Left lung (tissue), 10 donors: ENCODE data around the gene ZNF423. TPM values are rescaled to one million over a fixed set of nuclear protein-coding genes. Genes with fewer than 3 reads are reported as not detected.

Experiments
- ATAC-seq: fragments of 200-7000 bp; cut with Tn5 transposase; one replicate; pipeline ENCODE4 v1.9.1; 2020; ENCODE audit warnings: moderate library complexity
- DNase-seq, 4 donors: peaks; one replicate each; pipeline ENCODE4 v3.0.0-alpha.2; 2013 to 2020
- H3K27ac ChIP-seq, 2 donors: fragments of 200-600 bp; sonication (generic) in 1 of 2; one replicate each; pipeline versions ENCODE4 v1.5.0 to v1.8.0; 2020 to 2021
- H3K27me3 ChIP-seq, 2 donors: fragments of 200-600 bp; sonication (generic) in 1 of 2; one replicate each; pipeline versions ENCODE4 v1.5.0 to v1.8.0; 2020 to 2021
- H3K36me3 ChIP-seq, 2 donors: fragments of 200-600 bp; sonication (generic) in 1 of 2; one replicate each; pipeline versions ENCODE4 v1.5.0 to v1.8.0; 2020 to 2021
- H3K4me1 ChIP-seq, 2 donors: fragments of 200-600 bp; one replicate each; pipeline ENCODE4 v1.8.0; 2021
- H3K4me3 ChIP-seq, 2 donors: fragments of 200-600 bp; sonication (generic) in 1 of 2; one replicate each; pipeline versions ENCODE4 v1.5.0 to v1.8.0; 2020 to 2021; ENCODE audit warnings: mild to moderate bottlenecking in 1 of 2
- H3K9me3 ChIP-seq, 2 donors: fragments of 200-600 bp; sonication (generic) in 1 of 2; one replicate each; pipeline versions ENCODE4 v1.5.0 to v1.8.0; 2020 to 2021
- intact Hi-C, 2 donors: fragments of 100-400 bp; cut with DNase I; formaldehyde crosslinking; loops; one replicate each; pipeline versions ENCODE4 v1.11.2 to v1.14.2; 2022
- polyA plus RNA-seq, 6 donors: library from polyadenylated mRNA; unstranded; fragments of 120-200 nt; gene quantifications; one replicate each; pipeline ENCODE4 v1.2.1, GENCODE V29; 2013; ENCODE audit not compliant: insufficient read length in 6 of 6
- total RNA-seq, 2 donors: library from RNA; stranded (reverse); fragmentation: NEBNext Ultra II Directional; extraction: Animal tissue kit (Norgen Biotek cat#: 25700); gene quantifications; one replicate each; pipeline ENCODE4 v1.2.1, GENCODE V29; 2021
- TF ChIP-seq, protein P1 (sequence below), 2 donors: fragments of 200-600 bp; sonication (generic) in 1 of 2; IDR thresholded peaks; one replicate each; pipeline versions ENCODE4 v1.5.0 to v1.8.0; 2021; ENCODE audit warnings: antibody characterized with exemption in 2 of 2
- donor health status: DM: no; HTN: yes; CAD: no.
- donor health status: DM: no; HTN: no; CAD: no.

ZNF423 gene
- total and polyA plus RNA-seq, 8 donors, result 7.8 to 30.5 (median 26.6) TPM

DNA sequence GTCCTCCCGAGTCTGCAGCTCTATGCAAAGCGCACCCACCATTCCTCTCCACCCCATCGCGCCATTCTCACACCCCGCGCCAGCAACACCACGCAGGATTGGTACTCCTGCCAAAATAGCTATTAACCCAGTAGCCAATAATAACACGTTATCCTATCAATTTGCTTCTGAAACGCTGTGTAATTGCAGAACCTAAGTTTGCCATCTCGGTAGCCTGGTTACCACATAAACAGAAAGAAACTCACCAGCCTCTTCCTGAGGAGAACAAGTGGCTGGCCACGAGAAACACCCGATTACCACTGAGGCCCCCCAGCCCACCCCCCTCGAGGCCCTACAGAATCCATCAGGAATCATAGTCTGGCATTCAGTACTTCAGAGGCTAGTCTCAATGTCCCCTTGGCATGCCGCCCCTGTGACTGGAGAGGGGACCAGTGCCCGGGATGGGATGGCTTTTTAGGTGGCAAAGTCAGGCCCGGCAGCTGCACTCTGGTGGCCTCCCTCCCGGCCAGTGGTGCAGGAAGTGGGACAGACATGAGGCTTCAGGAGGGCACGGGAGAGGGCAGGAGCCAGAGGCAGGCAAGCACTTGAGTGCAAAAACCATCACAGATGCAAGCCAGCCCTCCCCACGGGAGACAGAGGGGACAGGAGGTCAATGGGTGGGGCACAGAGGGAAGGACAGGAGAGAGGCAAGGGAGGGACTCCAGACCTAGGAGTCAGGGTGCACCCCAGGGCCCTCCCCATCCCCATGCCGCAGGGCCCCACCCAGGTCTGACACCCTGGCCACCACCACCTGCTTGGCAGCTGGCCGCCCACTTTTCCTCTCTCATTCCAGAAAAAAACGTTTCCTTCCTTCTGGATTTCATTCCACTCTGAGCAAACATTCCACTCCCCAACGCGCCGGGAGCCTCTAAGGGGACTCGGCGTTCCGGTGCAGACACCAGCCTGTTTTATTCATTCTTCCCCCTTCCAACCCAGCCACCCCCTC is 192.5 kb downstream of the ZNF423 start:
- peak; percentile 48 for ATAC-seq
- no peaks in the 10 kb centered on the region for H3K36me3 ChIP-seq
- H3K27me3 ChIP-seq, result no peaks in the 10 kb centered on the region
- no peaks in the 10 kb centered on the region for H3K9me3 ChIP-seq
- H3K4me3 ChIP-seq, result no peak overlapping the region
- TF ChIP-seq, protein P1, sequence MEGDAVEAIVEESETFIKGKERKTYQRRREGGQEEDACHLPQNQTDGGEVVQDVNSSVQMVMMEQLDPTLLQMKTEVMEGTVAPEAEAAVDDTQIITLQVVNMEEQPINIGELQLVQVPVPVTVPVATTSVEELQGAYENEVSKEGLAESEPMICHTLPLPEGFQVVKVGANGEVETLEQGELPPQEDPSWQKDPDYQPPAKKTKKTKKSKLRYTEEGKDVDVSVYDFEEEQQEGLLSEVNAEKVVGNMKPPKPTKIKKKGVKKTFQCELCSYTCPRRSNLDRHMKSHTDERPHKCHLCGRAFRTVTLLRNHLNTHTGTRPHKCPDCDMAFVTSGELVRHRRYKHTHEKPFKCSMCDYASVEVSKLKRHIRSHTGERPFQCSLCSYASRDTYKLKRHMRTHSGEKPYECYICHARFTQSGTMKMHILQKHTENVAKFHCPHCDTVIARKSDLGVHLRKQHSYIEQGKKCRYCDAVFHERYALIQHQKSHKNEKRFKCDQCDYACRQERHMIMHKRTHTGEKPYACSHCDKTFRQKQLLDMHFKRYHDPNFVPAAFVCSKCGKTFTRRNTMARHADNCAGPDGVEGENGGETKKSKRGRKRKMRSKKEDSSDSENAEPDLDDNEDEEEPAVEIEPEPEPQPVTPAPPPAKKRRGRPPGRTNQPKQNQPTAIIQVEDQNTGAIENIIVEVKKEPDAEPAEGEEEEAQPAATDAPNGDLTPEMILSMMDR (IDR thresholded peaks at IDR 0.05), result no peak
- intact Hi-C loops, result no loop called here
- peaks cover 6 to 8% of the 10 kb centered on the region in 2 donors for H3K4me1 ChIP-seq
- peak in 1 of 4 donors; percentile 48 for DNase-seq
- H3K27ac ChIP-seq, result no peak overlapping the region

DNA sequence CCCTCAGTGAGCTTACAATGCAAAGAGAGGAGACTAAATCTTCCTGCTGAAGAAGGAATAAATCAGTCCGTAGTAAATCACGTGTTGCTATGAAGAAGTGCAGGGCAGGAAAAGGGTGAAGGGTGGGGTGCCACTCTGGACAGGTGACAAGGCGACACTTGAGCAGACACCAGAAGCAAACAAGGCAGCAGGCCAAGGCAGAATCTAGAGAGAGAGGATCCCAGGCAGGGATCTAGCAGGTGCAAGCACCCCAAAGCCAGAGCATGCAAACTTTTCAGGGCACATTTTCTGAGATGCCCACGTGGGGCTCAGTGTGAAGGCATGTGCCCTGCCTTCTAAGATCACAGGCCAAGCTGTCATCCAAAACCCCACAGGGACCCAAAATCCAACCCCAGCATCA is 193.3 kb downstream of the ZNF423 start:
- intact Hi-C loops, result no loop called here

DNA sequence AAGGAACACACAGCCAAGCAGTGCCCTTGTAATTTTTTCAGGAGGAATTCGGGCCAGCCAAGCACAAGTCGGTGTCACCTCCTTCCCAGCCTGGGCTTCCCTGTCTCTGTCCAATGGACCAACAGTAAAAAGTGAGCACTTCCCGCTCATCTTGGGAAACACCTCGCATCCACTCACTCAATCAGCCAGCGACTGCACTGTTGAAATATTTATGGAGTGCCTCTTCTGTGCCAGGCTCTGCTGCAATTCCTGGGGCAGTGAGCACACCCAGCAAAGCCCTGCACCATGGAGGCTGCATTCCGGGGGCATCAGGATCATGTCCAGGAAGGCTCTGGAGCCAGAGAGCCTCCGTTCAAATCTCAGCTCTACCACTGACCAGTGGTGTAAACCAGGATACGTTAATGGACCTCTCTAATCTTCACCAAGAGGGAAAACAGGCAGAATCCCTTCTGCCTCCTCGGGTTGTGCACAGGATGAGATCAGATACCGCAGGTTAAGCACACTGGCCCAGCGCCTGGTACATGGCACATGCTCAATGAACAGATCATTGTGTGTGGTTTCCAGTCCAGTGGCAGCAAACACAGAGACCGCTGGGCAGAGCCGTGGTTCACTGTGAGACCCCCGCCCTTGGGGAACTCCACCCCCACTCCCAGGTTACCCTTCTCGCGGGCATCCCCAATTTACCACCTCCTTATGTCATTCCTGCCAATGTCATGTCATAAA is 194.3 kb downstream of the ZNF423 start:
- no peaks in the 10 kb centered on the region for H3K9me3 ChIP-seq
- no peak for ATAC-seq
- H3K4me1 ChIP-seq, result peaks cover 6 to 8% of the 10 kb centered on the region in 2 donors
- TF ChIP-seq, protein P1 (IDR thresholded peaks at IDR 0.05), result no peak
- intact Hi-C loops, result no loop called here
- no peak overlapping the region for H3K4me3 ChIP-seq
- no peaks in the 10 kb centered on the region for H3K36me3 ChIP-seq
- H3K27me3 ChIP-seq, result no peaks in the 10 kb centered on the region
- H3K27ac ChIP-seq, result no peak overlapping the region
- no peak for DNase-seq

More for the DNA sequence above, 193.3 kb downstream of the ZNF423 start:
- Histone ChIP-seq H3K36me3 (no peaks in the 10 kb centered on the region), H3K9me3 (no peaks in the 10 kb centered on the region), H3K27me3 (no peaks in the 10 kb centered on the region), H3K4me1 (peaks cover 6 to 8% of the 10 kb centered on the region in 2 donors), H3K27ac (no peak overlapping the region), H3K4me3 (no peak overlapping the region)
- TF ChIP-seq, protein P1 (IDR thresholded peaks at IDR 0.05), result no peak
- no peak for DNase-seq
- ATAC-seq, result no peak

DNA sequence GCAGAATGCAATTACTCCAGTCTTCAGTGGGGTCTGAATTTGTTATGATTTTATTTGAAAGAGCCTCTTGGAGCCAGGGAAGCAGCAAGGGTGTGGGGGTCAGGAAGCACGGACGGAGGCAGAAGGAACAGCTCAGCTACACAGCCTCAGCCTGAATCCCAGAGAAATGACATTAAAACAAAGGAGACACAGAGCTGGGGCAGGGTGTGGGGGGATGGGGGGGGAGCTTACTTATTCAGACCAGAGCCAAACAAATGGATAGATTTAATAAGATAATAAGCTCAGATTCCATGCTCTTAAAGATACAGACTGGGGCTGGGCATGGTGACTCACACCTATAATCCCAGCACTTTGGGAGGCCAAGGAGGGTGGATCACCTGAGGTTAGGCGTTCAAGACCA is 195.3 kb downstream of the ZNF423 start:
- H3K9me3 ChIP-seq, result no peaks in the 10 kb centered on the region
- no peak overlapping the region for H3K27ac ChIP-seq
- TF ChIP-seq, protein P1 (IDR thresholded peaks at IDR 0.05), result no peak
- H3K27me3 ChIP-seq, result no peaks in the 10 kb centered on the region
- no peak overlapping the region for H3K4me3 ChIP-seq
- ATAC-seq (no peak), DNase-seq (no peak)
- intact Hi-C loops, result no loop called here
- H3K4me1 ChIP-seq, result peaks cover 6 to 8% of the 10 kb centered on the region in 2 donors
- no peaks in the 10 kb centered on the region for H3K36me3 ChIP-seq

DNA sequence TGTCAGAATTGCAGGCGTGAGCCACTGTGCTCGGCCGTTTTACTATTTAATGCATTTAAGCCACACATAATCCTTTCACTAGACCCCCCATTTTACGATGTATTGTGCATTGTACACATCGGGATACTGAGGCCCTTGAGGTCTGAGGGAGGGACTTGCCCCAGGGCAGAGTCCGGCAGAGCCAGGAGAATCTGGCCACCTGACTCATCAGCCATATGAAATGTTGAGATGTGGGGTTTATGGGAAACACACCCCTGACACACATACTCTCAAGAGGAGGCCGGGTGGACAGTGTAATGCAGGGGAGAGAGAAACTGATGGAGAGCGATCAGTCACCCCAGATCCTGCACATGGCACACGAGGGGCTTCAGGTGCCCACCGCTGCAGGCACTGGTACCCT is 196.6 kb downstream of the ZNF423 start:
- intact Hi-C loops, result no loop called here
- DNase-seq (no peak), ATAC-seq (no peak)
- no peak overlapping the region for H3K27ac ChIP-seq
- TF ChIP-seq, protein P1 (IDR thresholded peaks at IDR 0.05), result no peak
- H3K36me3 ChIP-seq, result no peaks in the 10 kb centered on the region
- H3K27me3 ChIP-seq, result no peaks in the 10 kb centered on the region
- H3K4me1 ChIP-seq, result peaks cover 6 to 8% of the 10 kb centered on the region in 2 donors
- H3K4me3 ChIP-seq, result no peak overlapping the region
- H3K9me3 ChIP-seq, result no peaks in the 10 kb centered on the region
